ENCODE measurements around the gene SF3A1. TPM values are rescaled to one million over a fixed set of nuclear protein-coding genes. Genes with fewer than 3 reads are reported as not detected.

The SF3A1 gene
- total RNA-seq, 1 experiment from 2014 or later = 34.3 TPM

GRCh38 chr22:30326255-30326705 is 30.4 kb downstream of the SF3A1 start:
- DNase-seq (ENCODE audit: extremely low read depth, low read depth) = no peak

- DNase-seq (ENCODE audit: extremely low read depth, low read depth) = no peak
Measured at GRCh38 chr22:30325724-30326254, 30.9 kb downstream of the SF3A1 start.

DNA sequence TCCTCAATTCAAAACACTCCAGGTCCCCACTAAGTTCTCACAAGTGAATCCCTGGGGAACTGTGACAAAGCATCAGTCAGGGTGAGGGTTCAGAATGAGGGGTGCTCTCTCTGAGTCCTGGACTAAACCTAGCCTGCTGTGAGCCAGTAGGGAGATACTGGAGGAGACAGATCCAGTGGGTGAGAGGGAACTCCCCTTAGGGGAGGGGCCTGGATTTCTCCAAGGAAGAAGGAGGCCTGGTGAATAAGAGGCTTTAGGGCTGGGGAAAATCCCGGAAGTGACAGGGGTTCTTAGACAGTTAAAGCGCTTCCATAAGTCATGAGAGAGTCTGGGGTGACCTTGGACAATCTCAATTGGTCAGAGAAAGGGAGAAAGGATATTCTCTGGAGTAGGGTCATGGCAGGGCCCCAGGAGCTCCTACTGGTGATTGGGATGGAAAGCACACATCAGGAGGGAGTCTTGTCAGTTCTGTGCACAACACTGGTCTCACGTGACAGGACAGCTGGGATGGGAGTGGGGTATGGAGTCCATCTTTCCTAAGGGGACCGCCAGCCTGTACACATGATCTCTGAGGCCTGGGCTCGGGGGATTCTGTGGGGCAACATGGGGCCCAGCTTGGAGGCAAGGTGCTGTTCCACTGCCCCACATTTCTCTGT is 31.5 kb downstream of the SF3A1 start:
- peak; percentile 16 for DNase-seq (ENCODE audit: extremely low read depth, low read depth)

DNA sequence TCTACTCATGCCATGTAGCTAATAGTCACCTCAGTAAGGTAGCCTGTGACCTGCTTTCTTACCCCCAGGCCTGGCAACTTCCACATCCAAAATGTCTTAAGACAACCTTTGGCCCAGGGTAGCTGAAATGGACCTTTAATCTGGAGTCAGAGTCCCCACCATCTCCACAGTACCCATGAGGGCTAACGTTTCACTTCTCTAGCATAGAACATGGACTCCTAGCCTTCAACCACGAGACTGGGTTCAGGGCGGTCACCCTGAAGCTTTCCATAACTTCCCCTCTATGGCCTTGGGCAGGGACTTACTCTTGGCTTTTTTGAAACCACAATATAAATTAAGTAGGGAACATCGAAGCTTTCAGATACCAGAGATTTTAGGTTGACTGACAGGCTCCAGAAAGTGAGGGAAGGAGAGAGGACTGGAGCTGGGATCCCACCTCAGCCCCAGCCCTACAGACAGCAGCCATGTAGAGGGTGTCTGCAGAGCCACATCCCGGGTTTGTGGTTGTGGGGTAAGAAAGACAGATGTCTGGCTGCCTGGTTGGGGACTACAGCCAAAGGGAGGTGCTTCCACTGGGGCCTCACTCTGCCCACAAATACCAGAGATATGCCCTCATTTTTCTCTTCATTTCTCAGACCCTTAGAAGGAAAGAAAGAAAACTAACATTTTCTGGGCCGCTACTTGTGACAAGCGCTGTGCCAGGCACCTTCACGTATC is 32.5 kb downstream of the SF3A1 start:
- DNase-seq (ENCODE audit: extremely low read depth, low read depth) = no peak

DNA sequence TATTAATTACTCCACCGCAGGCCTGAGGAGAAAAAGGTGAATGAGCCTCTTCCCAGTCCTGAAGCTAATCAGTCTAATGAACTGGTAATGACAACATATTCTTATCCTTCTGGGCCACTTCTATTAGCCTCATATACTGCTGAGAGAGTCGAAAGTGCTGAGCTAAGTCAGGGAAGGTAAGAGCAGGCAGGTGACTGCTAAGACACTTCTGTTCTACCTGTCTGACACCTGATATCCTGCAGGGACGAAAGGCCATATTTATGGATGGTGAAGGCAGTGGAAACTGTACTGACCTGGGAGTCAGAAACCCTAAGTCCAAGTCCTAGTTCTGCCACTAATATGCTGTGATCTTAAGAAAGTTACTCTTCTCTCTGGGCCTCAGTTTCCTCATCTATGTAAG is 33.4 kb downstream of the SF3A1 start:
- no peak for DNase-seq (ENCODE audit: extremely low read depth, low read depth)

DNA sequence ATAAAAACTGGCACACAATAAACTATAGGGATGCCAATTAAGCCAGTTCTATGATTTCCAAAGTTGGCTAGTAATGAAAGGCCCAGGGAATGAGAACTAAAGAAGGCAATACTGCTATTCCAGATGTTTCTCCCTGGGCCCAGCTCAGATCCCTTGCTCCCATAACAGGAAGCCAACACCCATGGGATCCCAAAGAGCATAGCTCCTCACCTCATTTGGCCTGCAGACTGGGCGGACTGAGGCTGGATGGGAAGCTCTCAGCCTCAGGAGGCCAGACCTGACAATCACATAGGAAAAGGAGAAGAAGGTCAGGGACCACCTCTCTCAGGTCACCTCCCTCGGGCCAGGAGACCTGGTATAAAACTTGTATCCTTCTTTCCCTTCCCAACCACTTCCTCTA is 35.2 kb downstream of the SF3A1 start:
- DNase-seq (ENCODE audit: extremely low read depth, low read depth) = no peak

GRCh38 chr22:30320021-30320556 is 36.6 kb downstream of the SF3A1 start:
- DNase-seq (ENCODE audit: extremely low read depth, low read depth) = no peak

- DNase-seq (ENCODE audit: extremely low read depth, low read depth) = no peak
Measured at GRCh38 chr22:30318799-30319419, 37.8 kb downstream of the SF3A1 start.

- no peak for DNase-seq (ENCODE audit: extremely low read depth, low read depth)
Measured at GRCh38 chr22:30317778-30318177, 38.9 kb downstream of the SF3A1 start.

DNA sequence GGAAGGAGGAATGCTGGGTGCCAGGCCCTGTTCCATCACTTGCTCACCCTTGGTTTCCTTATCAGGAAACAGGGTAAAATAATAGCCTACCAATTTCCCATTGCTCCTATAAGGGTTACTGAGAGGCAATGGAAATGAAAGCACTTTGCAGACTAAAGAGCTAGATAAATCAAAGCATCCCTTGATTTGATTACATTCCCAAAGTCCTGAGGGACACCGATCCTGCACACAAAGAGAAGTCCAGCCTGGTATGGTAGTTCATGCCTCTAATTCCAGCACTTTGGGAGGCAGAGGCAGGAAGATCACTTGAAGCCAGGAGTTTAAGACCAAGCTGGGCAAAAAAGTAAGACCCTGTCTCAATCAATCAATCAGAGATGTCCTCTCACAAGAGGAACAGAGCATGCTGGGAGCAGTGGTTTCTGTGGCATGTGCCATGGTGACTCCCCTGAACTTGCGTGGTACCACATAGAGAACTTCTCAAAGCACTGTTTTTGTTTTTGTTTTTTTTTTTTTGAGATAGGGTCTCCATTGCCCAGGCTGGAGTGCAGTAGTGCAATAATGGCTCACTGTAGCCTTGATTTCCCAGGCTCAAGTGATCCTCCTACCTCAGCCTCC is 40.6 kb downstream of the SF3A1 start:
- no peak for DNase-seq (ENCODE audit: extremely low read depth, low read depth)

DNA sequence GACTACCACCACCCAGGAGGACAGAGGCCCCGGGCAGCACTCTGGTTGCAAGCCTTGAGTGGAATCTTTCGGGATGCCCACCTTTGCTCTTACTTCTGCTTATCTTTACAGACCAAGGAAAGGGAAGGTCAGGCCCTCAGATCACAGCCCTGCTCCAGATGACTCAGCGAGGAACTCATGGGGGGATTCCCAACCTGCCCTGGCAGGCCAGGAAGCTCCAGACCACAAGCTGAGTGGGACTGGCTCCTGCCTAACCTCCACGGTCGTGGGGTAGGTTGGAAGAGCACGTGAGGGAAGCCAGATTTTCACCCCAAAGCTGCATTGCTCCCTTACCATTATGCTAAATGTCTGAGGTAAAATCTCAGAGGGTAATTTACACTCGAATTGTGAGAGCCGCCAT is 41.8 kb downstream of the SF3A1 start:
- no peak for DNase-seq (ENCODE audit: extremely low read depth, low read depth)

DNA sequence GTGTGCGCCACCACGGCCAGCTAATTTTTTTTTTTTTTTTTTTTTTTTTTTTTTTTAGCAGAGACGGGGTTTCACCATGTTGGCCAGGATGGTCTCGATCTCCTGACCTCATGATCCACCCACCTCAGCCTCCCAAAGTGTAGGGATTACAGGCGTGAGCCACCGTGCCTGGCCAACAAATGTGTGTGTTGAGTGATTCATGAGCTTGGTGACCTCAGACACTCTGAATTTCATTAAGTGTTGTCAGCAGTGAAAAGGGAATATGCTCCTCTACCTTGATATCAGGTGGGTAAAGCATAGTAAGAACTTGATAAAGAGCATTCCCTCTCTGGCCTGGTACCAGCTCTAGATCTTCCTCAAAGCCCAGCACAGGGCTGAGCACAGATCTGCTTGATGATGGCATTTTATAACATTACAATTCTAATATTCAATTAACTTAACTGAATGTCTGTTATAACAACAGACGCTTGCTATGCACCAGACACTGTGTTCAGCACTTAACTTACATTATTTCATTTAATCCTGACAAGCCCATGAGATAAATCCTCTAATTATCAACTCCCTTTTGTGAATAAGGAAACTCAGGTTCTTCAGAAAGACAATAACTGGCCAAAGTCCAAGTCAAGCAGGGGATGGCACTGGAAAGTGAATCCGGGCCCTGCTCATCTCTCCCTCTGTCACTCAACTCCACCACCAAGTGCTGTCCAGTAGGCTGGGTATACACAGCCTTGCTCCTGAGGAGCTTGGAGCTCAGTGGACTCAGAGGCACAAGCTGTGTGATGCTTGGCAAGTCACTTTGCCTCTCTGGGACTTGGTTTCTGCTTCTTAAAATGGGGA is 42.9 kb downstream of the SF3A1 start:
- no peak for DNase-seq (ENCODE audit: extremely low read depth, low read depth)

DNA sequence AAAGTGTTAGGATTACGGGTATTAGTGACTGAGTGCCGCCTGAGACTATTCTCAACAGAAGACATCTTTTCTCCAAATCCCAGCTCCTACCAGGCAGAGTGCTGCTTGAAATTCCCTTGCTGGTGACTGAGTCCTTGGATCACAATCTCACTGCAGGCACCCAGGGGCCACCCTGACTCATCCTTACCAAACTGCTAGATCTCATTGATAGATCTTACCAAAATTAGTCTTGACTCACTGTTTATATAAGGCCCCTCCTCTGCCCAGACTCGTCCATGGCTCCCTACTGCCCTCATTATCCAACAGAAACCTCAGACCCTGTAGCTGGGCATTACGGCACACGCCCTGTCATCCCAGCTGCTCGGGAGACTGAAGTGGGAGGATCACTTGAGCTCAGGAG is 44.6 kb downstream of the SF3A1 start:
- no peak for DNase-seq (ENCODE audit: extremely low read depth, low read depth)

- DNase-seq (ENCODE audit: extremely low read depth, low read depth) = no peak
Measured at GRCh38 chr22:30310881-30311771, 45.6 kb downstream of the SF3A1 start.

GRCh38 chr22:30309951-30310741 is 46.5 kb downstream of the SF3A1 start:
- no peak for DNase-seq (ENCODE audit: extremely low read depth, low read depth)

DNA sequence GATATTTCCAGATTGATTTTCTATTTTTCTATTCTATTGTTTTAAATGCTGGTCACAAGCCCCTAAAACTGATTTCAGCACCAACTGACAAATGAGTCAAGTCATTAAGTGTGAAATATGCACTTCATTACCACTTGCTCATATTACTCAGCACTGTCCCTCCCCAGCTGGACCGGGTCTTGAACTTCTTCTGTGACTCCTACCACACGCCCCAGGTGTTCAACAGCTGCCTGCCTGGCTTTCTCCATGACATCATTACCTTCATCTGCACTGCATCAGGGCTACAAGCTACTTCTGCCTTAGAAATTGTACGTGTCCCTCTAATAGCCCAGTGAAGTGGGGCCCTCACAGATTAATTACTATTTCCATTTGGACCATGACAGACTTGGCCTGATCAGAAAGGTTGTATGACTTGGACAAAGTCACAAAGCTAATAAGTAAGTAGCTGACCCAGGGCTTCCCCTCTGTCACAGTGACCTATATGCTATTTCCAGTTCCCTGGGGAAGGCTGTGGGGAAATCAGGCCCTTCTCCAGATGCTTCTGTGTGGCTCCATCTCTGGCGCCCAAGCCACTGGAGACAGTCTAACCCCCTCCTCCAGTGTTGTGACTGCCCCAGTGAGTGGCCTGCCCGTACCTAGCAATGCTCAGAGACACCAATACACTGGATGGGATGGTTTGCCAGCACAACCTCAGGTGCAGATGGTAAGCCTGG is 48.0 kb downstream of the SF3A1 start:
- no peak for DNase-seq (ENCODE audit: extremely low read depth, low read depth)

GRCh38 chr22:30308093-30308492 is 48.6 kb downstream of the SF3A1 start:
- DNase-seq (ENCODE audit: extremely low read depth, low read depth) = no peak
